Esophagus squamous epithelium (tissue), 4 donors: Measurements from ENCODE around the gene MBNL2.

Experiments used
- POLR2A ChIP-seq, 4 donors: fragments of 450-650 bp; IDR thresholded peaks; one replicate each; pipeline ENCODE4 v1.6.1; 2017; ENCODE audit warnings: antibody characterized with exemption in 4 of 4, mild to moderate bottlenecking in 4 of 4, moderate library complexity in 3 of 4
- TF ChIP-seq, protein P1 (sequence below), 6 experiments: fragments of 450-650 bp in 4 of 6; fragments of 200-600 bp in 2 of 6; sonication (generic) in 2 of 6; IDR thresholded peaks; one replicate each; pipeline ENCODE4 v1.5.1; 2016 to 2019; ENCODE audit warnings: antibody characterized with exemption in 6 of 6, mild to moderate bottlenecking in 4 of 6, moderate library complexity in 4 of 6

GRCh38 chr13:97246596-97247158 lies 24.5 kb downstream of the MBNL2 start:
- TF ChIP-seq, protein P1, sequence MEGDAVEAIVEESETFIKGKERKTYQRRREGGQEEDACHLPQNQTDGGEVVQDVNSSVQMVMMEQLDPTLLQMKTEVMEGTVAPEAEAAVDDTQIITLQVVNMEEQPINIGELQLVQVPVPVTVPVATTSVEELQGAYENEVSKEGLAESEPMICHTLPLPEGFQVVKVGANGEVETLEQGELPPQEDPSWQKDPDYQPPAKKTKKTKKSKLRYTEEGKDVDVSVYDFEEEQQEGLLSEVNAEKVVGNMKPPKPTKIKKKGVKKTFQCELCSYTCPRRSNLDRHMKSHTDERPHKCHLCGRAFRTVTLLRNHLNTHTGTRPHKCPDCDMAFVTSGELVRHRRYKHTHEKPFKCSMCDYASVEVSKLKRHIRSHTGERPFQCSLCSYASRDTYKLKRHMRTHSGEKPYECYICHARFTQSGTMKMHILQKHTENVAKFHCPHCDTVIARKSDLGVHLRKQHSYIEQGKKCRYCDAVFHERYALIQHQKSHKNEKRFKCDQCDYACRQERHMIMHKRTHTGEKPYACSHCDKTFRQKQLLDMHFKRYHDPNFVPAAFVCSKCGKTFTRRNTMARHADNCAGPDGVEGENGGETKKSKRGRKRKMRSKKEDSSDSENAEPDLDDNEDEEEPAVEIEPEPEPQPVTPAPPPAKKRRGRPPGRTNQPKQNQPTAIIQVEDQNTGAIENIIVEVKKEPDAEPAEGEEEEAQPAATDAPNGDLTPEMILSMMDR (IDR thresholded peaks at IDR 0.05): no peak
- no peak for TF ChIP-seq POLR2A (IDR thresholded peaks at IDR 0.05)
